ENCODE results near the gene TUT7.

- TF ChIP-seq CTCF (IDR thresholded peaks at IDR 0.05; ENCODE audit: insufficient read depth, low read length, poor library complexity, severe bottlenecking), result no peak
- TF ChIP-seq EZH2phosphoT487 (conservative IDR thresholded peaks at IDR 0.05; ENCODE audit: low read length), result no peak
Observed at GRCh38 chr9:86252870-86253269, 101.3 kb downstream of the TUT7 start.

Measured in SU-DHL-6 (cell line).